RWPE2 (cell line): ENCODE measurements around the gene CACNA1B.
A peak's percentile ranks its signal among the peaks of the same experiment; 100 is the strongest.

Experiments
- ATAC-seq: fragments of 200-7000 bp; cut with Tn5 transposase; 3 replicates; pipeline ENCODE4 v1.9.1; 2021; ENCODE audit warnings: low read depth
- DNase-seq: peaks from one replicate; pipeline ENCODE4 v3.0.0-alpha.2; 2020; ENCODE audit warnings: low spot score
- H3K27ac ChIP-seq: fragments of 450-650 bp; 2 replicates; pipeline ENCODE4 v1.5.1; 2017; ENCODE audit warnings: mild to moderate bottlenecking; ENCODE audit not compliant: poor library complexity, severe bottlenecking
- H3K27me3 ChIP-seq: fragments of 250-450 bp; sonication (Bioruptor Pico); 2 replicates; pipeline ENCODE4 v1.5.1; 2021; ENCODE audit warnings: mild to moderate bottlenecking, moderate library complexity; ENCODE audit not compliant: insufficient read depth, poor library complexity, severe bottlenecking
- H3K36me3 ChIP-seq: fragments of 250-450 bp; sonication (Bioruptor Pico); 2 replicates; pipeline ENCODE4 v1.5.1; 2020; ENCODE audit warnings: low read depth, mild to moderate bottlenecking, moderate library complexity
- H3K4me1 ChIP-seq: fragments of 250-450 bp; sonication (Bioruptor Pico); 2 replicates; pipeline ENCODE4 v1.5.1; 2021; ENCODE audit warnings: mild to moderate bottlenecking, moderate library complexity; ENCODE audit not compliant: insufficient read depth, poor library complexity, severe bottlenecking
- H3K4me3 ChIP-seq: fragments of 250-450 bp; sonication (Bioruptor Pico); 2 replicates; pipeline ENCODE4 v1.5.1; 2021; ENCODE audit warnings: mild to moderate bottlenecking, moderate library complexity; ENCODE audit not compliant: severe bottlenecking
- H3K9me3 ChIP-seq: fragments of 250-450 bp; sonication (Bioruptor Pico); 2 replicates; pipeline ENCODE4 v1.5.1; 2021; ENCODE audit warnings: mild to moderate bottlenecking, moderate library complexity; ENCODE audit not compliant: severe bottlenecking
- TF ChIP-seq, protein P1 (sequence below): fragments of 450-650 bp; IDR thresholded peaks from one replicate; pipeline ENCODE4 v1.5.1; 2017; ENCODE audit warnings: mild to moderate bottlenecking, moderate library complexity; ENCODE audit not compliant: poor library complexity, severe bottlenecking

CACNA1B gene

DNA sequence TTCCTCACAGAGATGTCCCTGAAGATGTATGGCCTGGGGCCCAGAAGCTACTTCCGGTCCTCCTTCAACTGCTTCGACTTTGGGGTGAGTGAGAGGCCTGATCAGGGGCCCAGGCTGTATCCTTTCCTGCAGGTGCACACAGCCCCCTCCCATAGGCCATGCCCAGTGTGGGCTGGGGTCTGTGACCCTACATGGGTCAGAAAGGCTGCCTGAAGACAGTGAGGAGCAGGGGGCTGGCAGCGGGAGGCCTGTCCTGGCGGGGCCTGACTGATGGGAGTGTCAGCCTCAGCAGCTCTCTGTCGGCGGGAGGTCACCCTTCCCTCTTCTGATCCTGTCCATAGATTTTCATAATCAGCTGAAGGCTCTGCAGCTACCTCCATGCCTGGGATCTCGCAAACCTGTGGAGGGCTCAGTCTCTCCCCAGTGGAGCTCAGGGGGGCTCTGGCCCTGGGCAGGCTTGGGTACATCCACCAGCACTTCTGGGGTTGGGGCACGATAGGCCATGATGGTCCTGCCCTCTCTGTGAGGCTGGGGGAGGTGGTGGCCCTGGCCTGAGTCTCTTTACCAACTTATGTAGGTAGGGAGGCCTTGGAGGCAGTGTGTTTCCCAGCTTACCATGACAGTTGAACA lies 98.5 kb downstream of the CACNA1B start:
- no peak overlapping the region for H3K4me3 ChIP-seq
- no peaks in the 10 kb centered on the region for H3K36me3 ChIP-seq
- H3K4me1 ChIP-seq: no peaks in the 10 kb centered on the region
- no peak for ATAC-seq
- TF ChIP-seq, protein P1, sequence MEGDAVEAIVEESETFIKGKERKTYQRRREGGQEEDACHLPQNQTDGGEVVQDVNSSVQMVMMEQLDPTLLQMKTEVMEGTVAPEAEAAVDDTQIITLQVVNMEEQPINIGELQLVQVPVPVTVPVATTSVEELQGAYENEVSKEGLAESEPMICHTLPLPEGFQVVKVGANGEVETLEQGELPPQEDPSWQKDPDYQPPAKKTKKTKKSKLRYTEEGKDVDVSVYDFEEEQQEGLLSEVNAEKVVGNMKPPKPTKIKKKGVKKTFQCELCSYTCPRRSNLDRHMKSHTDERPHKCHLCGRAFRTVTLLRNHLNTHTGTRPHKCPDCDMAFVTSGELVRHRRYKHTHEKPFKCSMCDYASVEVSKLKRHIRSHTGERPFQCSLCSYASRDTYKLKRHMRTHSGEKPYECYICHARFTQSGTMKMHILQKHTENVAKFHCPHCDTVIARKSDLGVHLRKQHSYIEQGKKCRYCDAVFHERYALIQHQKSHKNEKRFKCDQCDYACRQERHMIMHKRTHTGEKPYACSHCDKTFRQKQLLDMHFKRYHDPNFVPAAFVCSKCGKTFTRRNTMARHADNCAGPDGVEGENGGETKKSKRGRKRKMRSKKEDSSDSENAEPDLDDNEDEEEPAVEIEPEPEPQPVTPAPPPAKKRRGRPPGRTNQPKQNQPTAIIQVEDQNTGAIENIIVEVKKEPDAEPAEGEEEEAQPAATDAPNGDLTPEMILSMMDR: no peak
- H3K27me3 ChIP-seq: no peaks in the 10 kb centered on the region
- no peak for DNase-seq
- no peak overlapping the region for H3K27ac ChIP-seq
- H3K9me3 ChIP-seq: no peaks in the 10 kb centered on the region

DNA sequence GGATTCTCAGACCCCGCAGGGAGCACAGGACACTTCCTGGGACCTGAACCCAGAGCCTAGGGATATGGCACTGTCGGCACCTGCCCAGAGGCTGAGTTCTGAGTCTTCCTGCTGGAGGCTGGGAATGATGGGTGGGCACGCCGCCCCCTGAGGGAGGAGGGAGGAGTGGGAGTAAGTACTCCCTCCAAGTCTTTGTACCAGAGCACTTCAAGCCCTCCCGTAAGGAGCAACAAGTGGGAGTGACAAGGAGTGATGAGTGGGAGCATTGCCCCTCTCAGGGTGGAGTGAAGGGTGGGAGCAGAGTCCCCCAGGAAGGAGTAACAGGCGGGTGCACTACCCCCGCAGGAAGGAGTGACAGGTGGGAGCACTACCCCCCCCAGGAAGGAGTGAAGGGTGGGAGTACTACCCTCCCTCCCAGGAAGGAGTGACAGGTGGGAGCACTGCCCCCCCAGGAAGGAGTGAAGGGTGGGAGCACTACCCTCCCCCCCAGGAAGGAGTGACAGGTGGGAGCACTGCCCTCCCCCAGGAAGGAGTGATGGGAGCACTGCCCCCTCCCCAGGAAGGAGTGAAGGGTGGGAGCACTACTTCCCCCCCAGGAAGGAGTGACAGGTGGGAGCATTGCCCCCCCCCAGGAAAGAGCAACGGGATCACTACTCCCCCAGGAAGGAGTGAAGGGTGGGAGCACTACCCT lies 100.1 kb downstream of the CACNA1B start:
- H3K36me3 ChIP-seq: no peaks in the 10 kb centered on the region
- TF ChIP-seq, protein P1: no peak
- H3K4me3 ChIP-seq: no peak overlapping the region
- ATAC-seq (no peak), DNase-seq (no peak)
- H3K27me3 ChIP-seq: no peaks in the 10 kb centered on the region
- no peak overlapping the region for H3K27ac ChIP-seq
- H3K9me3 ChIP-seq: no peaks in the 10 kb centered on the region
- H3K4me1 ChIP-seq: no peaks in the 10 kb centered on the region

DNA sequence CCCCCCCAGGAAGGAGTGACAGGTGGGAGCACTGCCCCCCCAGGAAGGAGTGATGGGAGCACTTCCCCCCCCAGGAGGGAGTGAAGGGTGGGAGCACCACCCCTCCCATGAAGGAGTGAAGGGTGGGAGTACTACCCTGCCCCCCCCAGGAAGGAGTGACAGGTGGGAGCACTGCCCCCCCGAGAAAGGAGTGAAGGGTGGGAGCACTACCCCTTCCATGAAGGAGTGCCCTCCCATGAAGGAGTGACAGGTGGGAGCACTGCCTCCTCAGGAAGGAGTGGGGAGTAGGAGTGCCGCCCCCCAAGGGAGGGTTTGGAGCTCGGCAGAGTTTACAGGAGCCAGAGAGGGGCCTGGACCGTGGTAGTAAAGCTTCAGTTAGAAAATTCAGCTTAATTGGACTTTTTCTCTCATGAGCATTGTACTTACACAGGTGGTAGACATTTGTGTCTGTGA lies 100.7 kb downstream of the CACNA1B start:
- Histone ChIP-seq H3K36me3 (no peaks in the 10 kb centered on the region), H3K9me3 (no peaks in the 10 kb centered on the region), H3K4me3 (no peak overlapping the region), H3K27ac (no peak overlapping the region), H3K4me1 (no peaks in the 10 kb centered on the region), H3K27me3 (no peaks in the 10 kb centered on the region)
- DNase-seq (no peak), ATAC-seq (no peak)
- TF ChIP-seq, protein P1: no peak

DNA sequence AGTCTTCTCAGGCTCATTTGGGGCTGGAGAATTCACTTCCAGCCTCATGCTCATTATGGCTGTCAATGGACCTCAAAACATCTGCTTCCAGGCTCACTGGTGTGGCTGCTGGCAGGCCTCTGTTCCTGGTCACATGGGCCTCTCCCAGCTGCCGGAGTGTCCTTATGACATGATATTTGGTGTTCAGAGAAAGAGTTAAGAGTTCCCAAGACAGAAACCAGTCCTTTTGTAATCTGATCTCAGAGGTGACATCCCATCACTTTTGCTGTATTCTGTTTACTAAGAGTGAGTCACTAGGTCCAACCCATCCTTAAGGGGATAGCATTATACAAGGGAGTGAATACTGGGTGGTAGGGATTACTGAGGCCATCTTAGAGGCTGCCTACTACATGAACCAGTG lies 104.6 kb downstream of the CACNA1B start:
- Histone ChIP-seq H3K9me3 (no peaks in the 10 kb centered on the region), H3K4me3 (no peak overlapping the region)
- peak; percentile 80 for ATAC-seq

More for the DNA sequence above, 104.6 kb downstream of the CACNA1B start:
- no peak overlapping the region for H3K27ac ChIP-seq
- DNase-seq: no peak
- H3K4me1 ChIP-seq: no peaks in the 10 kb centered on the region
- no peaks in the 10 kb centered on the region for H3K36me3 ChIP-seq
- TF ChIP-seq, protein P1: no peak
- H3K27me3 ChIP-seq: no peaks in the 10 kb centered on the region
